Right lobe of liver (tissue), 6 donors: ENCODE measurements around the gene DIS3L2. TPM values are rescaled to one million over a fixed set of nuclear protein-coding genes. Genes with fewer than 3 reads are reported as not detected.

ENCODE experiments used
- ATAC-seq, 4 donors: fragments of 200-7000 bp; cut with Tn5 transposase; one replicate each; pipeline ENCODE4 v1.9.1; 2020; ENCODE audit warnings: mild to moderate bottlenecking in 4 of 4, moderate library complexity in 4 of 4
- DNase-seq, 3 donors: peaks; one replicate each; pipeline ENCODE4 v3.0.0-alpha.2; 2020
- H3K27ac ChIP-seq, 3 donors: fragments of 200-600 bp; one replicate each; pipeline ENCODE4 v1.8.0; 2022
- H3K27me3 ChIP-seq, 2 donors: fragments of 200-600 bp; one replicate each; pipeline ENCODE4 v1.8.0; 2022
- H3K36me3 ChIP-seq, 4 donors: fragments of 200-600 bp; sonication (generic) in 1 of 4; one replicate each; pipeline versions ENCODE4 v1.5.1 to v1.8.0; 2017 to 2022; ENCODE audit warnings: control low read depth in 1 of 4
- H3K4me1 ChIP-seq, 4 donors: fragments of 200-600 bp; sonication (generic) in 1 of 4; one replicate each; pipeline versions ENCODE4 v1.5.1 to v1.8.0; 2017 to 2022; ENCODE audit warnings: control low read depth in 1 of 4
- H3K4me3 ChIP-seq, 3 donors: fragments of 200-600 bp; one replicate each; pipeline ENCODE4 v1.8.0; 2022
- H3K9me3 ChIP-seq, 4 donors: fragments of 200-600 bp; sonication (generic) in 1 of 4; one replicate each; pipeline versions ENCODE4 v1.5.1 to v1.8.0; 2017 to 2022; ENCODE audit warnings: control low read depth in 1 of 4
- CTCF ChIP-seq, 4 donors: fragments of 200-600 bp in 3 of 4; fragments of 450-650 bp in 1 of 4; IDR thresholded peaks; one replicate each; pipeline versions ENCODE4 v1.5.1 to v1.8.0; 2016 to 2022; ENCODE audit warnings: antibody characterized with exemption in 4 of 4, mild to moderate bottlenecking in 2 of 4
- POLR2A ChIP-seq: fragments of 450-650 bp; IDR thresholded peaks from one replicate; pipeline ENCODE4 v1.6.1; 2017; ENCODE audit warnings: antibody characterized with exemption, mild to moderate bottlenecking
- WGBS: methylation state at CpG from one replicate; pipeline ENCODE4 v1.1.6; 2018; ENCODE audit warnings: low coverage, low lambda C conversion rate; ENCODE audit not compliant: insufficient coverage; ENCODE audit errors: missing lambda C conversion rate; 5-methylcytosine and 5-hydroxymethylcytosine counted together
- intact Hi-C, 2 donors: fragments of 100-400 bp; cut with DNase I; formaldehyde crosslinking; loops; one replicate each; pipeline versions ENCODE4 v1.11.2 to v1.14.1; 2022
- total RNA-seq, 6 experiments: library from RNA; depleted of rRNA in 2 of 6; stranded (reverse); fragments of >200 nt in 2 of 6; fragmentation: NEBNext Ultra II Directional in 3 of 6; extraction: Animal tissue kit (Norgen Biotek cat#: 25700) in 3 of 6; gene quantifications; one replicate each; pipeline versions ENCODE4 v1.1.0 to v1.2.4, GENCODE V29; 2016 to 2023
- donor health status: DM: no; HTN: yes; CAD: no.
- donor health status: DM: no; HTN: no; CAD: no.
- donor health status: DM: no; HTN: no; CAD: no.
- donor health status: DM: no; HTN: yes; CAD: no.
- donor health status: DM: no; HTN: yes; CAD: no.

Gene DIS3L2
- total RNA-seq, 6 experiments from 2014 or later: 8.1 to 22.3 (median 16.7) TPM

GRCh38 chr2:232195487-232195886 lies 234.0 kb downstream of the DIS3L2 start:
- DNase-seq: no peak
- H3K4me3 ChIP-seq: no peak overlapping the region
- H3K27me3 ChIP-seq: no peaks in the 10 kb centered on the region
- no peak overlapping the region for H3K27ac ChIP-seq
- no peak for ATAC-seq
- intact Hi-C loops: no loop called here
- no CpG with 5 or more reads among the region's 1 CpG for WGBS
- H3K9me3 ChIP-seq: peaks cover 0 to 9% (median 0%) of the 10 kb centered on the region in 4 donors
- H3K36me3 ChIP-seq: peaks cover 0 to 6% (median 0%) of the 10 kb centered on the region in 4 donors
- TF ChIP-seq POLR2A (no peak), CTCF (IDR thresholded peaks at IDR 0.05) (no peak)
- no peaks in the 10 kb centered on the region for H3K4me1 ChIP-seq

- Histone ChIP-seq H3K36me3 (peaks cover 0 to 6% (median 0%) of the 10 kb centered on the region in 4 donors), H3K27ac (no peak overlapping the region), H3K4me3 (no peak overlapping the region), H3K27me3 (no peaks in the 10 kb centered on the region), H3K9me3 (peaks cover 0 to 9% (median 0%) of the 10 kb centered on the region in 4 donors), H3K4me1 (no peaks in the 10 kb centered on the region)
- TF ChIP-seq CTCF (IDR thresholded peaks at IDR 0.05): no peak
- no peak for TF ChIP-seq POLR2A
- DNase-seq (no peak), ATAC-seq (no peak)
- intact Hi-C loops: no loop called here
Measured at GRCh38 chr2:232196802-232197201, 235.3 kb downstream of the DIS3L2 start.

- Histone ChIP-seq H3K4me1 (peaks cover 0 to 18% (median 3%) of the 10 kb centered on the region in 4 donors), H3K4me3 (no peak overlapping the region), H3K36me3 (peaks cover 0 to 6% (median 0%) of the 10 kb centered on the region in 4 donors), H3K27me3 (no peaks in the 10 kb centered on the region), H3K27ac (no peak overlapping the region), H3K9me3 (no peaks in the 10 kb centered on the region)
- WGBS: 89% methylated on average over 2 of the region's 2 CpGs
- ATAC-seq (no peak), DNase-seq (no peak)
- intact Hi-C loops: no loop called here
- no peak for TF ChIP-seq CTCF (IDR thresholded peaks at IDR 0.05)
Measured at GRCh38 chr2:232200195-232200594, 238.7 kb downstream of the DIS3L2 start.

GRCh38 chr2:232203166-232203891 lies 241.8 kb downstream of the DIS3L2 start:
- WGBS: 89% methylated on average over 5 of the region's 5 CpGs
- ATAC-seq (no peak), DNase-seq (no peak)
- no peak overlapping the region for H3K4me3 ChIP-seq
- peaks cover 0 to 6% (median 0%) of the 10 kb centered on the region in 4 donors for H3K36me3 ChIP-seq
- H3K9me3 ChIP-seq: no peaks in the 10 kb centered on the region
- TF ChIP-seq CTCF (IDR thresholded peaks at IDR 0.05) (no peak), POLR2A (no peak)
- intact Hi-C loops: no loop called here
- H3K27ac ChIP-seq: no peak overlapping the region
- peaks cover 0 to 22% (median 3%) of the 10 kb centered on the region in 4 donors for H3K4me1 ChIP-seq
- no peaks in the 10 kb centered on the region for H3K27me3 ChIP-seq
